Measurements from ENCODE around the gene TEAD3.
A peak's percentile ranks its signal among the peaks of the same experiment; 100 is the strongest.

The TEAD3 gene

DNA sequence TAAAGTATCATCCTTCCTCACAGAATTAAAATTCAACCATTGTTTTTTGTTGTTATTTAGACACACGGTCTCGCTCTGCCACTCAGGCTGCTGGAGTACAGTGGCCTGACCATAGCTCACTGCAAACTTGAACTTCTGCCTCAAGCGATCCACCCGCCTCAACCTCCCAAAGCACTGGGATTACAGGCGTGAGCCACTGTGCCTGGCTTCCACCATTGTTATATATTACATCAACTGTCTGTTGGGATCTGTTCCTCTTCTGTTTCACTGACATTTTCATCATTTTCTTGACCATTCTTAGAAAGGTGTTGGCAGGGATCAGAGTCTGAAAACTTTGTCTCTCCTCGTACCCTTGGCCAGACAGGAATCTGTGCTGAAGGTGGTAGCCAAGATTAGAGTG lies 37.1 kb upstream of the TEAD3 start:
- H3K4me3 ChIP-seq (replicated peaks; ENCODE audit: low read depth, low read length): no peak overlapping the region
- no peak for TF ChIP-seq CTCF (IDR thresholded peaks at IDR 0.05; ENCODE audit: low read length, missing control alignments)

GRCh38 chr6:35532126-35532525 lies 35.2 kb upstream of the TEAD3 start:
- DNase-seq (ENCODE audit: low read depth): no peak
- no peak overlapping the region for H3K4me3 ChIP-seq (replicated peaks; ENCODE audit: low read depth, low read length)
- no peak for TF ChIP-seq CTCF (IDR thresholded peaks at IDR 0.05; ENCODE audit: low read length, missing control alignments)

More for the DNA sequence above, 37.1 kb upstream of the TEAD3 start:
- no peak for DNase-seq (ENCODE audit: low read depth)

GRCh38 chr6:35524380-35525020 lies 27.6 kb upstream of the TEAD3 start:
- TF ChIP-seq CTCF (IDR thresholded peaks at IDR 0.05; ENCODE audit: low read length, missing control alignments): no peak
- no peak overlapping the region for H3K4me3 ChIP-seq (replicated peaks; ENCODE audit: low read depth, low read length)
- no peak for DNase-seq (ENCODE audit: low read depth)

DNA sequence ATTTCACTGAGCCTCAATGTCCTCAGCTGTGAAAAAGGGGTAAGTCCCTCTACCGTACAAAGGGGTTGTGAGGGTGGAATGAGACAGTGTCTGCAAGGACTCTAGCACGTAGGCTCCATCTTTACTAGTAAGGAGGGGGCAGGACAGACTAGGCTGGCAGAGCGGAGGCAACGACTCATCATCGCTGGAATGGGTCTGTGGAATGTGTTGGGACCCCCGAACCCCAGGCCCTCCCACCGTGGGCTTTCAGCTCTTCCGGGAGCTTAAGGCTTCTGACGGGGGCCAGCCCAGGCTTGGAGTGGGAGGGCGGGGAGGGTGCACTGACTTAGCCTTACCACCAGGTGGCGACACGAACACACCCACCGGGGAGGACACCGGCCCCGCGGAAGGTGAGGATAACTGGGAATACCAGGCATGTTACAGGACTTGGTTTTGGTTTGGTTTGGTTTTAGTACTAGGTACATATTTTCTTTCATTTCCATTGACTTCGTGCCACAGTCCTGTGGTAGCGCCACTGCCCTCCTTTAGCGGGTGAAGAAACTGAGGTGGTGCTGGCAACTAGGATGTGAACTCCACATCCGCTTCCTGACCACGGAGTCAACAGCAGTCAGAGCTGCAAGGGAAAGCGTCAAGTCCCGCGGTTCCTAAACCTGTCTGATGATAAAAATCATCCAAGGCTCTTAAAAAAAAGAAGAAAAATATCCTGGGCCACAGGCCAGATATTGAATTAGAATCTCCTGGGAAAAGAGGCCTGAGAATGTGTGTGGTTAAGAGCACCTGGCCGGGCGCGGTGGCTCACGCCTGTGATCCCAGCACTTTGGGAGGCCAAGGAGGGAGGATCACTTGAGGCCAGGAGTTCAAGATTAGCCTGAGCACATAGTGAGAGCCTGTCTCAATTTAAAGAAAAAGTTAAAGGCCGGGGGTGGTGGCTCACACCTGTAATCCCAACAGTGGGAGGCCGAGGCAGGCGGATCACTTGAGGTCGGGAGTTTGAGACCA lies 26.1 kb upstream of the TEAD3 start:
- peak; percentile 93 for TF ChIP-seq CTCF (IDR thresholded peaks at IDR 0.05; ENCODE audit: low read length, missing control alignments)
- peak overlapping the region; percentile 34 for H3K4me3 ChIP-seq (replicated peaks; ENCODE audit: low read depth, low read length)
- DNase-seq (ENCODE audit: low read depth): peak; percentile 69

DNA sequence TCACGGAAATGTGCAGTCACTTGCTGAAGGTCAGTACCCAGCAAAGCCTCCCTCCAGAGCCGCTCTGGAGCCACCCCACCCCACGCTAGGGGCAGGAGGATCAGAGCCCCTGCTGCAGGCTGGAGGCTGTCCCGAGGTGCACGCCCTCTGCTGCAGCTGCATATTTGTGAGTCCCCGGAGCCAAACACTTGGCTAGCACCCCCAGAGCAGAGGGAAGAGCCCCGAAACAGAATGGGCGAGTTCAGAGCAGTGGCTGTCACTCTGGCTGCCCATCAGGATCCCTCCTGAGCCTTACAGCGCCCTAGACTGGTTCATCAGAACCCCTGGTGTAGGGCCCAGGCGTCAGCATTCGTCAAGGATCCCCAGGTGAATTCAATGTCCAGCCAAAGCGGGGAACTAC lies 25.3 kb upstream of the TEAD3 start:
- TF ChIP-seq CTCF (IDR thresholded peaks at IDR 0.05; ENCODE audit: low read length, missing control alignments): no peak
- DNase-seq (ENCODE audit: low read depth): no peak
- H3K4me3 ChIP-seq (replicated peaks; ENCODE audit: low read depth, low read length): no peak overlapping the region

- TF ChIP-seq CTCF (IDR thresholded peaks at IDR 0.05; ENCODE audit: low read length, missing control alignments): no peak
- H3K4me3 ChIP-seq (replicated peaks; ENCODE audit: low read depth, low read length): no peak overlapping the region
Measured at GRCh38 chr6:35521235-35521634, 24.4 kb upstream of the TEAD3 start.

More at GRCh38 chr6:35521235-35521634, 24.4 kb upstream of the TEAD3 start:
- no peak for DNase-seq (ENCODE audit: low read depth)
